GM23338 (cell line): ENCODE measurements around the gene IRX2. TPM values are rescaled to one million over a fixed set of nuclear protein-coding genes. Genes with fewer than 3 reads are reported as not detected.

ENCODE experiments used
- ATAC-seq: fragments of 200-7000 bp; cut with Tn5 transposase; 3 replicates; pipeline ENCODE4 v1.9.1; 2020
- DNase-seq: peaks from one replicate; pipeline ENCODE4 v3.0.0-alpha.2; 2015; ENCODE audit warnings: low spot score
- H2AFZ ChIP-seq: fragments of 200-600 bp; sonication (generic); 2 replicates; pipeline ENCODE4 v1.8.0; 2016; ENCODE audit warnings: antibody characterized with exemption, mild to moderate bottlenecking, moderate library complexity
- H3F3A ChIP-seq: fragments of 200-600 bp; sonication (generic); replicated peaks from 2 replicates; pipeline ENCODE4 v1.8.0; 2017; ENCODE audit warnings: antibody characterized with exemption, mixed run types, low read depth
- H3K27ac ChIP-seq: fragments of 200-600 bp; sonication (generic); 2 replicates; pipeline ENCODE4 v1.6.1; 2016; ENCODE audit warnings: low read depth
- H3K27me3 ChIP-seq: fragments of 200-600 bp; sonication (generic); 2 replicates; pipeline ENCODE4 v1.8.0; 2016; ENCODE audit warnings: mild to moderate bottlenecking, mixed run types, moderate library complexity; ENCODE audit not compliant: insufficient read depth
- H3K36me3 ChIP-seq: fragments of 200-600 bp; sonication (generic); 2 replicates; pipeline ENCODE4 v1.8.0; 2016; ENCODE audit warnings: mild to moderate bottlenecking; ENCODE audit not compliant: insufficient read depth
- H3K4me1 ChIP-seq: fragments of 200-600 bp; sonication (generic); 2 replicates; pipeline ENCODE4 v1.8.0; 2016; ENCODE audit warnings: mild to moderate bottlenecking, moderate library complexity; ENCODE audit not compliant: insufficient read depth
- H3K4me2 ChIP-seq: fragments of 200-600 bp; sonication (generic); 2 replicates; pipeline ENCODE4 v1.7.1; 2017; ENCODE audit warnings: mixed run types
- H3K4me3 ChIP-seq: fragments of 200-600 bp; sonication (generic); 2 replicates; pipeline ENCODE4 v1.6.1; 2016; ENCODE audit warnings: mixed run types
- H3K79me2 ChIP-seq: fragments of 200-600 bp; sonication (generic); replicated peaks from 2 replicates; pipeline ENCODE4 v1.8.0; 2017; ENCODE audit warnings: mild to moderate bottlenecking; ENCODE audit not compliant: insufficient read depth
- H3K9me2 ChIP-seq: fragments of 200-600 bp; sonication (generic); 2 replicates; pipeline ENCODE4 v1.8.0; 2017; ENCODE audit not compliant: insufficient read depth
- H4K20me1 ChIP-seq: fragments of 200-600 bp; sonication (generic); replicated peaks from 2 replicates; pipeline ENCODE4 v1.8.0; 2017; ENCODE audit warnings: mild to moderate bottlenecking; ENCODE audit not compliant: insufficient read depth
- H3K27ac Mint-ChIP-seq: 2 replicates; pipeline ENCODE4 v1.8.0; 2020; ENCODE audit warnings: inconsistent platforms, mild to moderate bottlenecking, moderate library complexity, mixed read lengths
- H3K27me3 Mint-ChIP-seq: 3 replicates; pipeline ENCODE4 v1.8.0; 2022; ENCODE audit warnings: low read depth, mild to moderate bottlenecking, moderate library complexity, mixed read lengths, inconsistent platforms; ENCODE audit not compliant: insufficient read depth, poor library complexity
- H3K36me3 Mint-ChIP-seq: 3 replicates; pipeline ENCODE4 v1.8.0; 2021; ENCODE audit warnings: low read depth, mild to moderate bottlenecking, inconsistent platforms, moderate library complexity, mixed read lengths
- H3K4me1 Mint-ChIP-seq: 3 replicates; pipeline ENCODE4 v1.8.0; 2020; ENCODE audit warnings: mild to moderate bottlenecking, inconsistent platforms, mixed read lengths
- H3K4me3 Mint-ChIP-seq: 3 replicates; pipeline ENCODE4 v1.8.0; 2021; ENCODE audit warnings: moderate library complexity, mild to moderate bottlenecking, inconsistent platforms, mixed read lengths
- H3K9me3 Mint-ChIP-seq: 3 replicates; pipeline ENCODE4 v1.8.0; 2020; ENCODE audit warnings: moderate library complexity, mild to moderate bottlenecking, inconsistent platforms, mixed read lengths
- CREB1 ChIP-seq: fragments of 250-450 bp; sonication (Bioruptor Pico); IDR thresholded peaks from 2 replicates; pipeline ENCODE4 v1.5.0; 2020; ENCODE audit warnings: low read depth, mild to moderate bottlenecking, moderate library complexity
- EZH2 ChIP-seq: fragments of 200-600 bp; sonication (generic); IDR thresholded peaks from one replicate; pipeline ENCODE4 v1.8.0; 2017; ENCODE audit warnings: antibody characterized with exemption, mild to moderate bottlenecking, low read depth; ENCODE audit not compliant: unreplicated experiment
- EZH2phosphoT487 ChIP-seq: fragments of 200-600 bp; sonication (generic); IDR thresholded peaks from one replicate; pipeline ENCODE4 v1.8.1; 2018; ENCODE audit warnings: antibody characterized with exemption; ENCODE audit not compliant: unreplicated experiment
- JUNB ChIP-seq: IDR thresholded peaks from one replicate; pipeline ENCODE4 v1.6.1; 2016; ENCODE audit warnings: antibody characterized with exemption; ENCODE audit not compliant: unreplicated experiment
- NANOG ChIP-seq: IDR thresholded peaks from 2 replicates; pipeline ENCODE4 v1.6.1; 2016; ENCODE audit warnings: antibody characterized with exemption, borderline replicate concordance
- POLR2AphosphoS5 ChIP-seq: IDR thresholded peaks from 2 replicates; pipeline ENCODE4 v1.6.1; 2016; ENCODE audit warnings: antibody characterized with exemption, low read depth
- STAT1 ChIP-seq: IDR thresholded peaks from one replicate; pipeline ENCODE4 v1.6.1; 2016; ENCODE audit warnings: antibody characterized with exemption; ENCODE audit not compliant: unreplicated experiment
- ZNF114 ChIP-seq: fragments of 250-450 bp; sonication (Bioruptor Pico); IDR thresholded peaks from 2 replicates; pipeline ENCODE4 v1.5.0; 2020; ENCODE audit warnings: mild to moderate bottlenecking, moderate library complexity
- ZNF331 ChIP-seq: fragments of 250-450 bp; sonication (Bioruptor Pico); IDR thresholded peaks from 2 replicates; pipeline ENCODE4 v1.5.0; 2020; ENCODE audit warnings: low read depth, mild to moderate bottlenecking, moderate library complexity
- polyA plus RNA-seq: library from polyadenylated mRNA; unstranded; fragments of >200 nt; fragmentation: Nextera tagmentation; extraction: Ambion mirVana; gene quantifications from 2 replicates; pipeline ENCODE4 v1.2.1, GENCODE V29; 2016
- total RNA-seq: library from RNA; depleted of rRNA; stranded (reverse); fragments of >200 nt; shearing (Covaris generic); gene quantifications from 2 replicates; pipeline ENCODE4 v1.2.3, GENCODE V29; 2014
- TF ChIP-seq, protein P1 (sequence below): IDR thresholded peaks from 2 replicates; pipeline ENCODE4 v1.6.1; 2016; ENCODE audit warnings: antibody characterized with exemption
- TF ChIP-seq, protein P2 (sequence below): fragments of 250-450 bp; sonication (Bioruptor Pico); IDR thresholded peaks from 2 replicates; pipeline ENCODE4 v1.5.0; 2020; ENCODE audit warnings: mild to moderate bottlenecking, moderate library complexity
- TF ChIP-seq, protein P3 (sequence below): IDR thresholded peaks from one replicate; pipeline ENCODE4 v1.6.1; 2018; ENCODE audit warnings: antibody characterized with exemption; ENCODE audit not compliant: unreplicated experiment
- TF ChIP-seq, protein P4 (sequence below), 2 experiments: fragments of 200-600 bp in 1 of 2; sonication (generic) in 1 of 2; conservative IDR thresholded peaks; 2 replicates each; pipeline versions ENCODE4 v1.5.1 to v1.6.1; 2016 to 2017; ENCODE audit warnings: antibody characterized with exemption in 2 of 2, low read depth in 2 of 2, mild to moderate bottlenecking in 2 of 2, moderate library complexity in 1 of 2

IRX2 gene
- total and polyA plus RNA-seq, 2 experiments from 2014 or later: 13.6 to 25.3 TPM

DNA sequence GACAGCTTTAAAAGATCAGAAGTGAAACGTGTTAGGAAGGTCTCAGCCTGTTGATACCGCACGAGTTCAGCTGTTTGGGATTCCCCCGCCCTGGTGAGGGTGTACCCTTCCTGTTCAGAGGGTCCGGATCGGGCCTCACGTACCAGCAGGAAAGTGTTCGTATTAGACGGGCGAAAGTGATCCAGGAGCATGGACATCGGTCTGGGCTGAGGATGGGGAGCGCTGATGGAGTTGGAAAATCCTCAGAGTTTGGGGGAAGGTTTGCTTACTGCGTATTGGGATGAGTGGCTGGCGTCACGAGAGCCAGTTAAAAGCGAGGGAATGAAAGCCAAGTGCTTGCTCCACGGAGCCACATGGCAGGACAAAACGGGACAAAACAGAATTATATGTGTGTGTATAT, 47.4 kb downstream of the IRX2 start:
- H3K9me3 Mint-ChIP-seq: no peaks in the 10 kb centered on the region
- Histone ChIP-seq H3F3A (no peaks in the 10 kb centered on the region), H3K4me2 (no peak overlapping the region), H3K27me3 (no peaks in the 10 kb centered on the region), H2AFZ (no peak overlapping the region), H4K20me1 (no peaks in the 10 kb centered on the region), H3K9me2 (no peaks in the 10 kb centered on the region), H3K36me3 (no peaks in the 10 kb centered on the region), H3K27ac (no peak overlapping the region), H3K4me1 (no peaks in the 10 kb centered on the region), H3K4me3 (no peak overlapping the region), H3K79me2 (no peaks in the 10 kb centered on the region)
- DNase-seq: no peak
- H3K36me3 Mint-ChIP-seq: no peaks in the 10 kb centered on the region
- no peaks in the 10 kb centered on the region; the same call in 2 of the 3 replicates for H3K4me1 Mint-ChIP-seq
- no peak overlapping the region for H3K4me3 Mint-ChIP-seq
- peaks cover 9% of the 10 kb centered on the region for H3K27me3 Mint-ChIP-seq
- no peak for ATAC-seq
- TF ChIP-seq EZH2 (no peak), NANOG (no peak), JUNB (no peak), ZNF331 (CRISPR knock-in tag) (no peak), CREB1 (no peak), ZNF114 (CRISPR knock-in tag) (no peak), POLR2AphosphoS5 (no peak), EZH2phosphoT487 (no peak), STAT1 (no peak)
- TF ChIP-seq, protein P1, sequence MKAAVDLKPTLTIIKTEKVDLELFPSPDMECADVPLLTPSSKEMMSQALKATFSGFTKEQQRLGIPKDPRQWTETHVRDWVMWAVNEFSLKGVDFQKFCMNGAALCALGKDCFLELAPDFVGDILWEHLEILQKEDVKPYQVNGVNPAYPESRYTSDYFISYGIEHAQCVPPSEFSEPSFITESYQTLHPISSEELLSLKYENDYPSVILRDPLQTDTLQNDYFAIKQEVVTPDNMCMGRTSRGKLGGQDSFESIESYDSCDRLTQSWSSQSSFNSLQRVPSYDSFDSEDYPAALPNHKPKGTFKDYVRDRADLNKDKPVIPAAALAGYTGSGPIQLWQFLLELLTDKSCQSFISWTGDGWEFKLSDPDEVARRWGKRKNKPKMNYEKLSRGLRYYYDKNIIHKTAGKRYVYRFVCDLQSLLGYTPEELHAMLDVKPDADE: no peak
- TF ChIP-seq, protein P2, sequence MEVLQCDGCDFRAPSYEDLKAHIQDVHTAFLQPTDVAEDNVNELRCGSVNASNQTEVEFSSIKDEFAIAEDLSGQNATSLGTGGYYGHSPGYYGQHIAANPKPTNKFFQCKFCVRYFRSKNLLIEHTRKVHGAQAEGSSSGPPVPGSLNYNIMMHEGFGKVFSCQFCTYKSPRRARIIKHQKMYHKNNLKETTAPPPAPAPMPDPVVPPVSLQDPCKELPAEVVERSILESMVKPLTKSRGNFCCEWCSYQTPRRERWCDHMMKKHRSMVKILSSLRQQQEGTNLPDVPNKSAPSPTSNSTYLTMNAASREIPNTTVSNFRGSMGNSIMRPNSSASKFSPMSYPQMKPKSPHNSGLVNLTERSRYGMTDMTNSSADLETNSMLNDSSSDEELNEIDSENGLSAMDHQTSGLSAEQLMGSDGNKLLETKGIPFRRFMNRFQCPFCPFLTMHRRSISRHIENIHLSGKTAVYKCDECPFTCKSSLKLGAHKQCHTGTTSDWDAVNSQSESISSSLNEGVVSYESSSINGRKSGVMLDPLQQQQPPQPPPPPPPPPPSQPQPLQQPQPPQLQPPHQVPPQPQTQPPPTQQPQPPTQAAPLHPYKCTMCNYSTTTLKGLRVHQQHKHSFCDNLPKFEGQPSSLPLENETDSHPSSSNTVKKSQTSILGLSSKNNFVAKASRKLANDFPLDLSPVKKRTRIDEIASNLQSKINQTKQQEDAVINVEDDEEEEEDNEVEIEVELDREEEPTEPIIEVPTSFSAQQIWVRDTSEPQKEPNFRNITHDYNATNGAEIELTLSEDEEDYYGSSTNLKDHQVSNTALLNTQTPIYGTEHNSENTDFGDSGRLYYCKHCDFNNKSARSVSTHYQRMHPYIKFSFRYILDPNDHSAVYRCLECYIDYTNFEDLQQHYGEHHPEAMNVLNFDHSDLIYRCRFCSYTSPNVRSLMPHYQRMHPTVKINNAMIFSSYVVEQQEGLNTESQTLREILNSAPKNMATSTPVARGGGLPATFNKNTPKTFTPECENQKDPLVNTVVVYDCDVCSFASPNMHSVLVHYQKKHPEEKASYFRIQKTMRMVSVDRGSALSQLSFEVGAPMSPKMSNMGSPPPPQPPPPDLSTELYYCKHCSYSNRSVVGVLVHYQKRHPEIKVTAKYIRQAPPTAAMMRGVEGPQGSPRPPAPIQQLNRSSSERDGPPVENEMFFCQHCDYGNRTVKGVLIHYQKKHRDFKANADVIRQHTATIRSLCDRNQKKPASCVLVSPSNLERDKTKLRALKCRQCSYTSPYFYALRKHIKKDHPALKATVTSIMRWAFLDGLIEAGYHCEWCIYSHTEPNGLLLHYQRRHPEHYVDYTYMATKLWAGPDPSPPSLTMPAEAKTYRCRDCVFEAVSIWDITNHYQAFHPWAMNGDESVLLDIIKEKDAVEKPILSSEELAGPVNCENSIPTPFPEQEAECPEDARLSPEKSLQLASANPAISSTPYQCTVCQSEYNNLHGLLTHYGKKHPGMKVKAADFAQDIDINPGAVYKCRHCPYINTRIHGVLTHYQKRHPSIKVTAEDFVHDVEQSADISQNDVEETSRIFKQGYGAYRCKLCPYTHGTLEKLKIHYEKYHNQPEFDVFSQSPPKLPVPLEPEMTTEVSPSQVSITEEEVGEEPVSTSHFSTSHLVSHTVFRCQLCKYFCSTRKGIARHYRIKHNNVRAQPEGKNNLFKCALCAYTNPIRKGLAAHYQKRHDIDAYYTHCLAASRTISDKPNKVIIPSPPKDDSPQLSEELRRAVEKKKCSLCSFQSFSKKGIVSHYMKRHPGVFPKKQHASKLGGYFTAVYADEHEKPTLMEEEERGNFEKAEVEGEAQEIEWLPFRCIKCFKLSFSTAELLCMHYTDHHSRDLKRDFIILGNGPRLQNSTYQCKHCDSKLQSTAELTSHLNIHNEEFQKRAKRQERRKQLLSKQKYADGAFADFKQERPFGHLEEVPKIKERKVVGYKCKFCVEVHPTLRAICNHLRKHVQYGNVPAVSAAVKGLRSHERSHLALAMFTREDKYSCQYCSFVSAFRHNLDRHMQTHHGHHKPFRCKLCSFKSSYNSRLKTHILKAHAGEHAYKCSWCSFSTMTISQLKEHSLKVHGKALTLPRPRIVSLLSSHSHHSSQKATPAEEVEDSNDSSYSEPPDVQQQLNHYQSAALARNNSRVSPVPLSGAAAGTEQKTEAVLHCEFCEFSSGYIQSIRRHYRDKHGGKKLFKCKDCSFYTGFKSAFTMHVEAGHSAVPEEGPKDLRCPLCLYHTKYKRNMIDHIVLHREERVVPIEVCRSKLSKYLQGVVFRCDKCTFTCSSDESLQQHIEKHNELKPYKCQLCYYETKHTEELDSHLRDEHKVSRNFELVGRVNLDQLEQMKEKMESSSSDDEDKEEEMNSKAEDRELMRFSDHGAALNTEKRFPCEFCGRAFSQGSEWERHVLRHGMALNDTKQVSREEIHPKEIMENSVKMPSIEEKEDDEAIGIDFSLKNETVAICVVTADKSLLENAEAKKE: no peak
- TF ChIP-seq, protein P3, sequence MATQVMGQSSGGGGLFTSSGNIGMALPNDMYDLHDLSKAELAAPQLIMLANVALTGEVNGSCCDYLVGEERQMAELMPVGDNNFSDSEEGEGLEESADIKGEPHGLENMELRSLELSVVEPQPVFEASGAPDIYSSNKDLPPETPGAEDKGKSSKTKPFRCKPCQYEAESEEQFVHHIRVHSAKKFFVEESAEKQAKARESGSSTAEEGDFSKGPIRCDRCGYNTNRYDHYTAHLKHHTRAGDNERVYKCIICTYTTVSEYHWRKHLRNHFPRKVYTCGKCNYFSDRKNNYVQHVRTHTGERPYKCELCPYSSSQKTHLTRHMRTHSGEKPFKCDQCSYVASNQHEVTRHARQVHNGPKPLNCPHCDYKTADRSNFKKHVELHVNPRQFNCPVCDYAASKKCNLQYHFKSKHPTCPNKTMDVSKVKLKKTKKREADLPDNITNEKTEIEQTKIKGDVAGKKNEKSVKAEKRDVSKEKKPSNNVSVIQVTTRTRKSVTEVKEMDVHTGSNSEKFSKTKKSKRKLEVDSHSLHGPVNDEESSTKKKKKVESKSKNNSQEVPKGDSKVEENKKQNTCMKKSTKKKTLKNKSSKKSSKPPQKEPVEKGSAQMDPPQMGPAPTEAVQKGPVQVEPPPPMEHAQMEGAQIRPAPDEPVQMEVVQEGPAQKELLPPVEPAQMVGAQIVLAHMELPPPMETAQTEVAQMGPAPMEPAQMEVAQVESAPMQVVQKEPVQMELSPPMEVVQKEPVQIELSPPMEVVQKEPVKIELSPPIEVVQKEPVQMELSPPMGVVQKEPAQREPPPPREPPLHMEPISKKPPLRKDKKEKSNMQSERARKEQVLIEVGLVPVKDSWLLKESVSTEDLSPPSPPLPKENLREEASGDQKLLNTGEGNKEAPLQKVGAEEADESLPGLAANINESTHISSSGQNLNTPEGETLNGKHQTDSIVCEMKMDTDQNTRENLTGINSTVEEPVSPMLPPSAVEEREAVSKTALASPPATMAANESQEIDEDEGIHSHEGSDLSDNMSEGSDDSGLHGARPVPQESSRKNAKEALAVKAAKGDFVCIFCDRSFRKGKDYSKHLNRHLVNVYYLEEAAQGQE: no peak
- TF ChIP-seq, protein P4, sequence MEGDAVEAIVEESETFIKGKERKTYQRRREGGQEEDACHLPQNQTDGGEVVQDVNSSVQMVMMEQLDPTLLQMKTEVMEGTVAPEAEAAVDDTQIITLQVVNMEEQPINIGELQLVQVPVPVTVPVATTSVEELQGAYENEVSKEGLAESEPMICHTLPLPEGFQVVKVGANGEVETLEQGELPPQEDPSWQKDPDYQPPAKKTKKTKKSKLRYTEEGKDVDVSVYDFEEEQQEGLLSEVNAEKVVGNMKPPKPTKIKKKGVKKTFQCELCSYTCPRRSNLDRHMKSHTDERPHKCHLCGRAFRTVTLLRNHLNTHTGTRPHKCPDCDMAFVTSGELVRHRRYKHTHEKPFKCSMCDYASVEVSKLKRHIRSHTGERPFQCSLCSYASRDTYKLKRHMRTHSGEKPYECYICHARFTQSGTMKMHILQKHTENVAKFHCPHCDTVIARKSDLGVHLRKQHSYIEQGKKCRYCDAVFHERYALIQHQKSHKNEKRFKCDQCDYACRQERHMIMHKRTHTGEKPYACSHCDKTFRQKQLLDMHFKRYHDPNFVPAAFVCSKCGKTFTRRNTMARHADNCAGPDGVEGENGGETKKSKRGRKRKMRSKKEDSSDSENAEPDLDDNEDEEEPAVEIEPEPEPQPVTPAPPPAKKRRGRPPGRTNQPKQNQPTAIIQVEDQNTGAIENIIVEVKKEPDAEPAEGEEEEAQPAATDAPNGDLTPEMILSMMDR (conservative IDR thresholded peaks at IDR 0.05; ENCODE audit: low read depth in 2 of 2): no peak
- no peak overlapping the region for H3K27ac Mint-ChIP-seq
